ENCODE measurements around the gene MRPL1. TPM values are rescaled to one million over a fixed set of nuclear protein-coding genes. Genes with fewer than 3 reads are reported as not detected.
A peak's percentile ranks its signal among the peaks of the same experiment; 100 is the strongest.

Gene MRPL1
- polyA plus RNA-seq, 1 donor (not counting 4 experiments of a cell fraction or from before 2014, with no cell fraction given): 71.4 TPM

DNA sequence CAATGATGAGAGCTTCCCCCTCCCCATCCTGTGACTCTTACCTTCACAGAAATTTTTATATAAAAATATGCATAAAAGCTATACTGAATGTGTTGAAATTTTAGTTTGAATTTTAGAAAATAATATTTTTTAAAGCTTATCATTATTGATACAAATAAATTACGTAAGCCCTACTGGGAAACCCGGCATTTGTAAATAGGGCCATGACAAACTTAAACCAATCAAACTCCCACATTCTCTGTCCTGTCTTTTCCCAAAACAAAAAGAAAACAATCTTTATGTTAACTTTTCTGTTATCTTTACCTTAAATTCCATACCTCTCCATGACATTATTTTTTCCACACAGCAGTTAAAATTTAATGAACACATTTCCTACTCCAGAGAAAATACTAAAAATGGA lies 46.1 kb upstream of the MRPL1 start:
- H3K27ac ChIP-seq (ENCODE audit: control insufficient read depth, insufficient read depth, low read length): no peak overlapping the region
- dilution Hi-C loops (cut with MboI; ENCODE audit: extremely low pct_ligation_motif_present, low sequenced_read_pairs): no loop called here
- no peak for TF ChIP-seq EZH2 (IDR thresholded peaks at IDR 0.05; ENCODE audit: low read length)
- TF ChIP-seq, protein P1, sequence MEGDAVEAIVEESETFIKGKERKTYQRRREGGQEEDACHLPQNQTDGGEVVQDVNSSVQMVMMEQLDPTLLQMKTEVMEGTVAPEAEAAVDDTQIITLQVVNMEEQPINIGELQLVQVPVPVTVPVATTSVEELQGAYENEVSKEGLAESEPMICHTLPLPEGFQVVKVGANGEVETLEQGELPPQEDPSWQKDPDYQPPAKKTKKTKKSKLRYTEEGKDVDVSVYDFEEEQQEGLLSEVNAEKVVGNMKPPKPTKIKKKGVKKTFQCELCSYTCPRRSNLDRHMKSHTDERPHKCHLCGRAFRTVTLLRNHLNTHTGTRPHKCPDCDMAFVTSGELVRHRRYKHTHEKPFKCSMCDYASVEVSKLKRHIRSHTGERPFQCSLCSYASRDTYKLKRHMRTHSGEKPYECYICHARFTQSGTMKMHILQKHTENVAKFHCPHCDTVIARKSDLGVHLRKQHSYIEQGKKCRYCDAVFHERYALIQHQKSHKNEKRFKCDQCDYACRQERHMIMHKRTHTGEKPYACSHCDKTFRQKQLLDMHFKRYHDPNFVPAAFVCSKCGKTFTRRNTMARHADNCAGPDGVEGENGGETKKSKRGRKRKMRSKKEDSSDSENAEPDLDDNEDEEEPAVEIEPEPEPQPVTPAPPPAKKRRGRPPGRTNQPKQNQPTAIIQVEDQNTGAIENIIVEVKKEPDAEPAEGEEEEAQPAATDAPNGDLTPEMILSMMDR (optimal IDR thresholded peaks at IDR 0.05 in 1 of 3, IDR thresholded peaks at IDR 0.05 in 1 of 3, conservative IDR thresholded peaks at IDR 0.05 in 1 of 3; ENCODE audit: extremely low read depth in 1 of 3, insufficient read depth in 2 of 3, low read length in 3 of 3): no peak

DNA sequence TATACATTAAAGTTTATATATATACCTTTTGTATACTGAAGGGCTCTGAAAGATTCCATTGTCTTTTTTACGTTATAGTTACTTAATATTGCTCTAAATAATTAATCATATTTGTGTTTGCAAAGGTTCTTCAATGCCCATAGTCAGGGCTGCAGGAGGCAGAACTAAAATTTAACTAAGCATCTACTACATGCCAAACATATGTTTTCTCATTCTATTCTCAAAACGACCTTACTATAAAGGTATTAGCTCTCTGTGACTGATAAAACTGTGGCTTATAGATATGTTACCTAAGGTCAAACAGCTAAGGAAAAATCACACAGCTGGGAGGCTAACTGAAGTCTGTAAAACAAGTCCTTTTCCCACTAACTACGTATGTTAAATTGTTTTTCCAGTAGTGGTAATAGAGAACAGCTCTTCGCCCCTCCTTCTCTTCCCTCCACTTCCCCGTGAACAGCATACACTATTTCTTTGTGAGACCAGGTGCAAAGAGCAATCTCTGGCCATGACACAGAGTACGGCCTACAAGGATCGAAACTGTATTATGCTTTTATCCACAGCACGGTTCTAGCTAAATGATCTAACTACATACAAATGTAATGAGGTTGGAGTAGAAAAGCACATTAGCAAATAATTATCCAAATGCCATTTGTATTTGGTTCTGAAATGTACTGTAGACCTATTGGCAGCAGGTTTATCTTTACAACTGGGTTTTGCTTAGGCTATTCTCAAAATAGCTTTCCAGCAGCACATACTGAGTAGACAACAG lies 45.1 kb upstream of the MRPL1 start:
- Histone ChIP-seq H3K9ac (ENCODE audit: control insufficient read depth, extremely low read depth, insufficient read depth, low read length) (peak overlapping the region; percentile 92), H3K36me3 (ENCODE audit: control insufficient read depth in 2 of 2, extremely low read depth in 1 of 2, insufficient read depth in 2 of 2, low read length in 2 of 2) (no peaks in the 10 kb centered on the region)

More for the DNA sequence above, 46.1 kb upstream of the MRPL1 start:
- H3K36me3 ChIP-seq (ENCODE audit: control insufficient read depth in 2 of 2, extremely low read depth in 1 of 2, insufficient read depth in 2 of 2, low read length in 2 of 2): no peaks in the 10 kb centered on the region
- no peak overlapping the region for H3K9ac ChIP-seq (ENCODE audit: control insufficient read depth, extremely low read depth, insufficient read depth, low read length)
- H3K4me3 ChIP-seq (ENCODE audit: control insufficient read depth in 2 of 3, extremely low read depth in 1 of 3, insufficient read depth in 2 of 3, low read depth in 1 of 3, low read length in 3 of 3): no peak overlapping the region
- FAIRE-seq (no peak), DNase-seq (ENCODE audit: low read depth, low spot score) (no peak)
- no peak overlapping the region for H3K4me2 ChIP-seq (ENCODE audit: control insufficient read depth, extremely low read depth, insufficient read depth, low read depth, low read length)
- no peaks in the 10 kb centered on the region for H4K20me1 ChIP-seq (ENCODE audit: control insufficient read depth, extremely low read depth, insufficient read depth, low read length)
- peaks cover 16% of the 10 kb centered on the region for H3K4me1 ChIP-seq (ENCODE audit: control insufficient read depth, extremely low read depth, insufficient read depth, low read length)
- H3K9me3 ChIP-seq (ENCODE audit: control insufficient read depth, low read depth, low read length): no peaks in the 10 kb centered on the region
- no peak overlapping the region for H2AFZ ChIP-seq (ENCODE audit: control insufficient read depth, low read length)
- H3K9me1 ChIP-seq (ENCODE audit: control insufficient read depth, extremely low read depth, insufficient read depth, low read length): no peaks in the 10 kb centered on the region
- H3K27me3 ChIP-seq (ENCODE audit: control insufficient read depth, extremely low read depth, insufficient read depth, low read length): no peaks in the 10 kb centered on the region
- H3K79me2 ChIP-seq (ENCODE audit: control insufficient read depth, insufficient read depth, low read length): peaks cover 64% of the 10 kb centered on the region

More for the DNA sequence above, 45.1 kb upstream of the MRPL1 start:
- no peaks in the 10 kb centered on the region for H3K9me3 ChIP-seq (ENCODE audit: control insufficient read depth, low read depth, low read length)
- FAIRE-seq (no peak), DNase-seq (ENCODE audit: low read depth, low spot score) (no peak)
- peak overlapping the region; percentile 84 for H3K27ac ChIP-seq (ENCODE audit: control insufficient read depth, insufficient read depth, low read length)
- H4K20me1 ChIP-seq (ENCODE audit: control insufficient read depth, extremely low read depth, insufficient read depth, low read length): no peaks in the 10 kb centered on the region
- H3K79me2 ChIP-seq (ENCODE audit: control insufficient read depth, insufficient read depth, low read length): peaks cover 56% of the 10 kb centered on the region
- peak overlapping the region; percentile 12 for H2AFZ ChIP-seq (ENCODE audit: control insufficient read depth, low read length)
- H3K9me1 ChIP-seq (ENCODE audit: control insufficient read depth, extremely low read depth, insufficient read depth, low read length): no peaks in the 10 kb centered on the region
- peak overlapping the region; percentile 80 to 93 (median 81) for H3K4me3 ChIP-seq (ENCODE audit: control insufficient read depth in 2 of 3, extremely low read depth in 1 of 3, insufficient read depth in 2 of 3, low read depth in 1 of 3, low read length in 3 of 3)
- peak overlapping the region; percentile 87 for H3K4me2 ChIP-seq (ENCODE audit: control insufficient read depth, extremely low read depth, insufficient read depth, low read depth, low read length)
- peaks cover 19% of the 10 kb centered on the region for H3K4me1 ChIP-seq (ENCODE audit: control insufficient read depth, extremely low read depth, insufficient read depth, low read length)
- TF ChIP-seq EZH2 (IDR thresholded peaks at IDR 0.05; ENCODE audit: low read length): no peak
- dilution Hi-C loops (cut with MboI; ENCODE audit: extremely low pct_ligation_motif_present, low sequenced_read_pairs): no loop called here
- no peaks in the 10 kb centered on the region for H3K27me3 ChIP-seq (ENCODE audit: control insufficient read depth, extremely low read depth, insufficient read depth, low read length)
